ENCODE data around the gene ADSS2. TPM values are rescaled to one million over a fixed set of nuclear protein-coding genes. Genes with fewer than 3 reads are reported as not detected.

Gene ADSS2
- total RNA-seq, 1 donor from 2014 or later = 32.3 TPM

DNA sequence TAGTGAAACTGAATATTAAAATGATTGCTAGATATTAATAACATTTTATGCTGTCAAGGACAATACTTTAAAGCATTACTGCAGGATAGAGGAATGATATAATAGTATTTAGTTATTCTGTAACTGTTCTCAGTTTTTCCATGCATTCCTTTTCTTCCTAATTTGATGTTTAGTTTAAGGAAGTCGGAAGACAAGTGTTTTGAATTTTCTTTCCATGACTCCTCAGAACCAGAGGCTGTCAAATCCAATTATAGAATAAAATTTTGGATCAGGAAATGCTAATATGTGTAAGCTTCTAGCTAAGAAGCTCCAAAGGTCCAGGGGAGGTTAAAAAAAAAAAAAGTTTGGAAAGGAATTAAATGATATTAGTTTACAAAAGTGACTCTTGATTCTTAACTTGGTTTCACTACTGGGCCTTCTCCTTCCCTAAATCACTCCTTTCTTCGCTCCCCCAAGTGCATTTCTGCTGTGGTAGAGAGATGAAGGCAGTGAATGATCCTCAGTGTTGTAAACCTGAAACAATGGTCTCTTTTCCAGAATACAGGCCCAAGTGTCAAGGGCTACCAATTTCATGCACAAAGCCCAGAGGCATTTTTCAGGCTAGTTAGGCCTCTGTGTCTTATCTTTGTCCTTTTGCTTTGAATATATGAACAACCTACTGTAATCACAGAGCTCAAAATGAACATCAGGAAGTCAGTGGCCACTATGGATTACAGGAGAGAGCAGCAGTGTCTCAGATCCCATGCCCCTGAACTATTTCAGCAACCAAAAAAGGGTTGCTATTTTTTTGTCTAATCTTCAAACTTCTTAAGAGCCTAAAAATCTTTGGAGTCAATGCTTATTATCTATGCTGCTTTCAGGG is 6.2 kb downstream of the ADSS2 start:
- peak; percentile 48 for DNase-seq

DNA sequence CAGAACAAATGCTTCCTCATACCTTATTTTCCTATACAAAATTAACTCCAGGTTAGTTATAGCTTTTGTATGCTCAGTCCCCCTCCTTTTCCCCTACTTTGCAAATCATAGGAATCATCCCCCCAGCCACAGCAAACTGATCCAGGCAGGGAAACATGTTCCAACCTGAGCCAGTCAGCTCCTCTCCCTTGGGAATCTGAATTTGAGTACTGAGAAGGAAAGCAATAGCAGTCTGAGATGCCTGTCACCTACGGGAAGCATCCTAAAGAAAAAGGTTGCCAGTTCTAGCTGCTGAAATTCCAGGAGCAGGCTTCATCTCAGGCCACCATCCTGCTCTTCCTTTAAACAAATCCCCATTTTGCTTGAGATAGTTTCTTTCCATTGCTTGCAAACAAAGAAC is 6.9 kb downstream of the ADSS2 start:
- DNase-seq = no peak

- no peak for DNase-seq
These were observed 8.9 kb downstream of the ADSS2 start for GRCh38 chr1:244442850-244443249.

DNA sequence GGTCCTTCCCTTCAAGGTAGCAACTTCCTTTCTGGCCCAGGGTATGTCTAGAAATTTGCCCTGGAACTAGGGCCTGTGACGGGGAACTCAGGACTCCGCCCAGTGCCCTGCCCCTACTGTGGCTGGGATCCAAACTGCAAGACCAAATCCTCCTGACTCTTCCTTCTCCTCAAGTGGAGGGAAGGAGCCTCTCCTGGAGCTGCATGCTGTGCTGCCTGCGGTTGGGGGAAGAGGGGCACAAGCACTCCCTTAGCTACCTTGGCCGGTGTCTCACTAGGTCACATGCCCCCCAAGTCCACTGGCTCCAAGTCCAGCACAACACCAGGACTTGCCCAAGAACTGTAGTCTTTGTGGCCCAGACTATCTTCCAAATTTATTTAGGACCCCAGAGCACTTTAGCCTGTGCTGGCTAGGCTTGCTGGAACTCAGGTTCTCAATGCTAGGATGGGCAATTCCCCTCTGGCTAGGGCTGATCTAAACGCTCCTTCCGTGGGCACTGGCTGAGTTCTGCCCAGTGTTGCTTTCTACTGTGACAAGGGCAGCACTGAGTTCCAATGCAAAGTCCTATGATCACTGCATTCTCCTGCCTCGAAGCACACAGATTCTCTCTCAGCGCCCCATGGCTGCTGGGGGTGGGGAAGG is 12.2 kb downstream of the ADSS2 start:
- no peak for DNase-seq

GRCh38 chr1:244437086-244437468 is 14.6 kb downstream of the ADSS2 start:
- no peak for DNase-seq

DNA sequence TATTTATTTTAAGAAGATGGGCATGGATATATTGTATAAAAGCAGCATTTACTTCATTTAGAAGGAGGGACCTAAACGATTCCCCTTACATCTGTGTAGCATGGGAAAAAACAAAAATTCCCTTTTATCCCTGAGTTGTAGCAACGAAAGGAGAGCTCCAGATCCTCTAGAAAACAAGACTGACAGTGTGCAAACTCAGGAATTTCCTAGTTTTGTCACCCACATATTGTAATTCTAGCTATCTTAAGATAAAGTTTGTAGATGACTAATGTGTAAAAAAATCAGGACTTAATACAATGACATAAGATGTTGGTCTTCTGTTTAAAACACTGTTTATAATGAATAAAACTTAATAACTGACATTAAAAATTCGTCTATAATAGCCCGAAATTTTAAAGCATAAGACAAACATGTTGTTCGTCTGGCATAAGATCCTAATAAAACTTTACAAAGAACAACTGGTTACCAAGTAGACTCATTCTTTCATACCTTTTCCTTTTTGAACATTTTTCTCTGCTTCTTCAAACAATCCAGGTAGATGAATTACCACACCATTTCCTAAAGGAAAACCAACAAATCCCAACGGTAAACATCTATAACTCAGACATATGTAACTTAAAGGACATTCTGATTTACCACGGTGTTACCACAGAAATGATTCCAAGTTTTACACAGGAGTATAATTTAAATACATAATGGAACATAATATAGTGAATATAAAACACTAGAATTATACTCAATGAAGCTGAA is 15.2 kb downstream of the ADSS2 start:
- no peak for DNase-seq

- DNase-seq = no peak
These were observed 16.0 kb downstream of the ADSS2 start for GRCh38 chr1:244435562-244436205.

- DNase-seq = no peak
These were observed 20.5 kb downstream of the ADSS2 start for GRCh38 chr1:244431166-244431565.

DNA sequence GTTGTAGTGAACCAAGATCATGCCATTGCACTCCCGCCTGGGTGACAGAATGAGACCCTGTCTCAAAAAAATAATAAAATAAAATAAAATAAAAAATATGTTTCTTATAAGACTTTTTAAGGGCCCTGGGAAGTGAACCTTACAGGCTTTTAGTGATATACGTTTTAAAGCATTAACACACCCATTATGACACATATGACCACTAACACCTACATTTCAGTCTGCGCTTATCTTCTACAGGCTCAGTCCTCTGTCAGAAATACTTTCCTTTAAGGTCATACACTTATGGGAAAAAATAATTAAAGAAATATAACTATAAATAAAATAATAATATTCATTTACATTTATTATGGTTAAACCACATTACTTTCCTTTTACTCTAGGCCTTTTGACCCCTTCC is 21.9 kb downstream of the ADSS2 start:
- DNase-seq = no peak

GRCh38 chr1:244427647-244428046 is 24.1 kb downstream of the ADSS2 start:
- DNase-seq = no peak

DNA sequence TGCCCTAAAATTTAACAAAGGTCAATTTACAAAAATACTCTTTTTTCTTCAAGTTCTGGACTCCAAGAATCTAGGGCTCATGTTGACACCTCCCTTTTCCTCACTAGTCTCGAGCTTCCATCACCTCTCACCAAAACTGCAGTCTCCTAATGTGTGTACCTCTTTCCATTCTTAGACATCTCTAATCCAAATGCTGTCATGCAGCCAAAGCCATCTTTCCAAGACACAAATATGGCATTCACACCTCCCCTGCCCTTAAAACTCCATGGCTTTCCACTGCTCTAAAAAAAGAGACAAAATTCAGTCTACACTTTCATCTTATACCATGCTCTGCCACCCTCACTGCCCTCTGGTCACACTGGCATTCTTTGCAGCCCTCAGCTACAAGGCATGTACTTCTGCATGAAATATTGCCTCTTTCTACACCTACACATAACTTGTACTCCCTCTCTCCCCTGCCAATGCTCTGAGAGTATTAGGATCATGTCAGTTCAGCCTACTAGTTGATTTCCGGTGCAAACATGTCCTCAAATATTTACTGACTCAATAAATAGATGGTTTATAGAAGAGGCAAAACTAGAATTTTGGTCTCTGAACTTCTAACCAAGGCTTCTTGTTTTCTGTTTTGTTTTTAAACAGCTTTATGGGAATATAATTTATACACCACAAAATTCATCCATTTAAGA is 26.9 kb downstream of the ADSS2 start:
- no peak for DNase-seq

- DNase-seq = no peak
These were observed 29.5 kb downstream of the ADSS2 start for GRCh38 chr1:244422174-244422573.

GRCh38 chr1:244419024-244419423 is 32.7 kb downstream of the ADSS2 start:
- no peak for DNase-seq

DNA sequence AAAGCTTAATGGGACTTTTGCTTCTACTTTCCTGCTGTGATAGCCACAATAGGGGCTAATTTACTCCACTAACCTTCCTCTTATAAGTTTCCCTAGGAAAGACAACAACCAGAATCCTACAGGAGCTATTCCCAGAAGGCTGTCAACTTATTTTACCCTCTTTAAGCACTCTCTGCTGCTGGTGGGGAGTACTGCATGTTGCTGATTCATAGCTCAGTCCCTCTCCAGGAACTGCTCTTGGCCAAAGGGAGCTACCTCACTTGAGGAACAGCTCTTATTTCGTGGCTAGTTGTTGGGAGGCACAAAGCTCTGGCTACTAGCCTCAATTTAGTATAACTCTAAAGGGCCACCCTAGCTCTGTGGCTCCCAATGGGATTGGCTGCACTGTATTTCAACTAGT is 37.2 kb downstream of the ADSS2 start:
- no peak for DNase-seq

DNA sequence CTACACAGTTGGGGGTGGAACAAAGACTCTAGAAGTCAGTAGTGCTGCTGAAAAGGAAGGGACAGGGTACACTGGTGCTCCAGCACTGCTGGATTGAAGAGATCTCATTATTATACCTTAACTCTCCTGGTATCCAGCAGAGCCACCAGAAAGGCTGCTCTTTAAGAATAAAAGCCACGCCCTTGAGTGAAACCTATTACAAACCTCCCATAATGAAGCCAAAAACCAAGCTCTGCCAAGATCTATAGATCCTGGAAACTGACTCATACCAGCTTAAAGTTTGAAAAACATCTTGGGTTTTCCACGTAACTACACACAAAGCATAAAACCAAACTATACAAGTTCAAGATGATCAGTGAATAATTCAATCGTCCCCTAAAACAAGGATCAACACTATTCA is 38.0 kb downstream of the ADSS2 start:
- DNase-seq = no peak

DNA sequence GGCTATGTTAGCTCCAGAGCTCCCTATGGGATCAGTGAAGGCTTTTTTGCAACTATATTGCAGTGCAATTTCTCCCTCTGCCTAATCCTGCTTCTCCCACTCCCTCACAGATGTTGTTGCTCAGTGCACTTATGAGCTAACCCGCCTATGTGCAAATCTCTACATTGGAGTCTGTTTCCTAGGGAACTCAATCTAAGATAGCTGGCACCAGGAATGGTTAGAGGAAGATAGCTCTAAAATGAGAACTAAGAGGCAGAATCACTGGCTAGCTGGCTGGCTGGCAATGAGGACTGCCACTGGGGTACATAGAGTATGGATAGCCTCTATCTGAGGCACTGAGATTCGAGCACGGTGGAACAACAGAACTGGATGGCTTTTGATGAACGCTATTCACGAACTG is 39.5 kb downstream of the ADSS2 start:
- DNase-seq = no peak

- DNase-seq = no peak
These were observed 42.0 kb downstream of the ADSS2 start for GRCh38 chr1:244409701-244410100.

GRCh38 chr1:244406337-244406736 is 45.4 kb downstream of the ADSS2 start:
- DNase-seq = no peak

- DNase-seq = no peak
These were observed 45.9 kb downstream of the ADSS2 start for GRCh38 chr1:244405856-244406255.

DNA sequence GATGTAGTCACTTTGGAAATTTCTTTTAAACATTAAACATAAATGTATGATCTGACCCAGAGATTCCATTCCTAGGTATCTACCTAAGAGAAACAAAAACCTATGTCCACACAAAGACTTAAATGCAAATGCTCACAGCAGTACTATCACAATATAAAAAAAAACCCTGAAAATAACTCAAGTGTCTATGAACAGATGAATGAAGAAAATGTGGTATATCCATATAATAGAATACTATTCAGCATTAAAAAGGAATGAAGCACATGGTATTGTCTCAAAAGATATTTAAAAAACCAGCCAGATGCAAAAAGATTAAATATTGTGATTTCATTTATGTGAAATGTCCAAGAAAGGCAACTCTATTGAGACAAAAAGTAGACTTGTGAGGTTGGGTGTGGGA is 48.3 kb downstream of the ADSS2 start:
- DNase-seq = no peak

GRCh38 chr1:244400974-244401373 is 50.7 kb downstream of the ADSS2 start:
- no peak for DNase-seq

- no peak for DNase-seq
These were observed 54.6 kb downstream of the ADSS2 start for GRCh38 chr1:244397131-244397530.
